Ramos (cell line): Measurements from ENCODE around the gene PITPNM1.
"Not testable (repeated sequence)": the region's sequence is repeated elsewhere in the genome, so short reads cannot be mapped to it uniquely, and the experiment has no call there.

Source experiments
- in situ Hi-C: fragments of 300-500 bp; cut with MboI; formaldehyde crosslinking; loops from one replicate; pipeline ENCODE4 v1.14.3; 2022; ENCODE audit warnings: low sequenced_read_pairs; ENCODE audit not compliant: unreplicated experiment

PITPNM1 gene

GRCh38 chr11:67523556-67524479 is 18.7 kb upstream of the PITPNM1 start:
- in situ Hi-C loops: no loop called here

- in situ Hi-C loops: no loop called here
Measured at GRCh38 chr11:67522844-67523555, 17.8 kb upstream of the PITPNM1 start, which contains the start of gene CABP2. Gene CABP2, minus strand, starts transcription at chr11:67523446. Its CDS starts 120 bp downstream, at chr11:67523326.

GRCh38 chr11:67522338-67522737 is 17.2 kb upstream of the PITPNM1 start:
- in situ Hi-C loops: no loop called here

GRCh38 chr11:67521924-67522323 is 16.8 kb upstream of the PITPNM1 start:
- in situ Hi-C loops: no loop called here

DNA sequence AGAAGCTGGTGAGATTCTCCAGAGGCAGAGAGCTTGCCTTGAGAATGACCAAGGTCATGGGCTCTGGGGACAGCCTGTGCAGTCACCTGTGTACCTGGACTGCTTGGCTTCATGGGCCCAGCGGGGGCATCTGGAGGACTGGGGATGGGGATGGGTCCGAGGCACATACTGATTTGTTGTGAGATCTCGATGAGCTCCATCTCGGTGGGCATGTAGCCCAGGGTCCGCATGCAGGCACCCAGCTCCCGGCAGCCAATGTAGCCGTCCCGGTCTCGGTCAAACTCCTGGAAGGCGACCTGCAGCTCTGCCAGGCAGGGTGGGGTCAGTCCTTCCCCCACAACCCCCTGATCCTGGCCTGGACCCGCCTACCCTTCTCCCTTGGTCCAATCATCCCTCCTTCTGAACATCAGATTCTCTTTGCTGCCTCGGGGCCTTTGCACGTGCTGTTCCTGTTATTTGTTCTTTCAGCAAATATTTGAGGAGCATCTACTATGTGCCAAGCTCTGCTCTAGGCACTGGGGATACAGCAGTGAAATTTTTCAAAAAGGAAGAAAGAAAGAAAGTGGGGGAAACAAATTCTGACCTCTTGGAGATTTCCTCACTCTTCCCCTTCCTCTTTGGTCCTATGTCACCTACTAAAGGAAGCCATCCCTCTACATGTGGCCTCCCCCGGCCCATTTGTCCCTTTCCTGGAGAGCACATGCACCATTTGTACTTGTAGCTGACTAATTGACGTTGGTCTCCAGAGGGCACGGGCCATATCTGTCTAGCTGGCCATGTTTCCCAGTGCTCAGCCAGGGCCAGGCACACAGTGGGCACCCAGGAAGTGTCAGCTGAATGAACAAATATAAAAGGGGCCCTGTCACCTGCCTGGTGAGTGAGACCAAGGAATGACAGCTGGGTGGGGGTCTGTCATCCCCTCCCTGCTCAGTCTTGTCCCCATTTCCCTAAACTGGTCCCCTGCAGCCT is 16.0 kb upstream of the PITPNM1 start:
- in situ Hi-C loops: no loop called here

DNA sequence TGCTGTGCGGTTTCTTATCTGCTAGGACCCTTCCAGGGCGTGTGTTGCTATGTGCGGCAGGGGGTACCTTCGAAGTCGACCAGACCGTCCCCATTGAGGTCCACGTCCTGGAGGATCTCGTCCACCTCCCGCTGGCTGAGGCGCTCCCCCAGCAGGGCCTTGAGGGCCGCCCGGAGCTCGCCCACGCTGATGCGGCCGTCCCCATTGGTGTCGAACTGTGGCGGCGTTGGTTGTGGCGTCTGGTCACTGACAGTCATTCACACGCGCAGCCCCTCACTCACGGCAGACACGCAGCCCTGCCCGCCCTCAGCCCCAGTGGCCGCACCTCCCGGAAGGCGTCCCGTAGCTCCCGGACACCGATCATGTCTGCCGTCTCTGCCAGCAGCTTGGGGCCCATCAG is 14.6 kb upstream of the PITPNM1 start:
- in situ Hi-C loops: no loop called here

DNA sequence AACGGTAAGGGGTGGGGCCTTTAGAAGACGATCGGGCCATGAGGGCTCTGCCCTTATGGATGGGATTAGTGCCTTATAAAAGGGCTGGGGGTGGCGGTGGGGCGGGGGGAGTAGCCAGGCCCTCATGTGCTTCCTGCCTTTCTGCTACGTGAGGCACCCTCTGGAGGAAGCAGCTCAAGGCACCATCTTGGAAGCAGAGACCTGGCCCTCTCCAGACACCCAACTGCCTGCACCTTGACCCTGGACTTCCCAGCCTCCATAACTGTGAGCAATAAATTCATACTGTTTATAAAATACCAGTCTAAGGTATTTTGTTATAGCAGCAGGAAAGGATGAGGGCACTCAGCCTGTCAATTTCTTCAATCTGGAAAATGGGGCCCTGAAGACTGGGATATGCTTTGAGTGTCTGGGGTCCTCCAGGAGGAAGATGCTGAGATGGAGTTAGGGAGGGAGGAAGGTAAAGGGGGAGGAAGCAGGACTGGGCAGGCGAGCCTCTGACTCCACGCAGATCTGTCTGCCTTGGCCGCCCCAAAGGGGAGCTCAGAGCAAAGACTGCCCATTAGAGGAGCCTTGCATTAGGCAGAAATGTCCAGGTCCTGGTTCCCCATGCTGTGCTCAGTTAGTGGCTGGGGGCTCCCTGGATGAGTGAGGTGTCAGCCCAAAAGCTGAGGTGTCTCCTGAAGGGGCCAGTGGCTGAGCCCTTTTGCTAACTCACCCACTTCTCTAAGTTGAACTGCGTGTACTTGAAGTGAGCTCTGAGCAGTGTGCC is 12.8 kb upstream of the PITPNM1 start:
- in situ Hi-C loops: no loop called here

DNA sequence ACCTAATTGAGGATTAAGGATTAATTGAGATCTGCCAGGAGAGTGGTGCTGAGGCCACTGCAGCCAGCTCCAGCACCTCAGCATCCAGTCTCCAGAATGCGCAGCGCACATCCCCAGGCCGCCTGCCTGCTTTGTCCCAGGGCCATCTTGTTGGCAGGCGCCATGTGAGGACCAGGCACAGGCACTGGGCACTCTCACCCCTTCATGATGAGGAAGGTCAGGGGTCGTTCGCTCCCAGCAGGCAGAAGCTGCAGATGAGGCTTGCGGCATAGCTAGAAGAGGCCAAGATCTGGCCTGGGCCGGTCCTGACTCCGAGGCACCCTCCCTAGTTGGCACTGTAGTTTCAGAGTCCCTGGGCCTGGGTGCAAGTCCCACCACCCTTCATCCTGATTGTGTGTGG is 11.6 kb upstream of the PITPNM1 start:
- in situ Hi-C loops: no loop called here

GRCh38 chr11:67514116-67514515 is 9.0 kb upstream of the PITPNM1 start:
- in situ Hi-C loops: no loop called here

GRCh38 chr11:67511558-67511957 is 6.4 kb upstream of the PITPNM1 start:
- in situ Hi-C loops: not testable (repeated sequence)

- in situ Hi-C loops: no loop called here
Measured at GRCh38 chr11:67510023-67510345, 4.8 kb upstream of the PITPNM1 start.

DNA sequence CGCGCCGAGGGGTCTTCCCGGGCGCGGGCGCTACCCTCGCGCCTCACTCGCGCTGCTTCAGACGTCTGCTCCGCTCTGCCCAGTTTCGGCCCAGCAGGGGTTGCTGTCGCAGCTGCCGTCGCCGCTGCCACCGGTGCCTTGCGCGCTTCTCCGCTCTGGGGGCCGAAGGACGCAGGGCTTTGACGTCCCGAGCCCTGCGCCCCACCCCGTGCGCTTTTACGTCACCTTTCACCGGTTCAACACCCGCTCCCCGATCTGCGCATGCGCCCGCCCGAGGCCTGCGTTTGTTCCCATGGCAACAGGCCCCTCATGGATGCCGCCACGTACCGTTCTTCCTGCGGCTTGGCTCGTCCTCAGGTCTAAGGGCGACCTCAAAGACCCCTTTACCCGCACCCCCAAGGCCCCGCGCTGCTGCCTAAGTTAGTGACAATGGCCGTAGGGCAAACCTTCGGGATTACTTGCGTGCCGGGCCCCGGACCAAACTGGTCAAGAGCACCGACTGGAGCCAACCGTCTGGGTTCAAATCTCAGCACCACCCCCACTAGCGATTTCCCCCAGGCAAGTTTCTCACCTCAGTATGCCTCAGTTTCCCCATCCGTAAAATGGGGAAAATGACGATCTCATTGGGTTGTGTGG is 3.4 kb upstream of the PITPNM1 start:
- in situ Hi-C loops: no loop called here

GRCh38 chr11:67507864-67508485 is 2.8 kb upstream of the PITPNM1 start, which contains the start of gene CDK2AP2:
Gene CDK2AP2, minus strand, starts transcription at chr11:67508162. Its CDS starts 80 bp downstream, at chr11:67508082.
- in situ Hi-C loops: no loop called here

DNA sequence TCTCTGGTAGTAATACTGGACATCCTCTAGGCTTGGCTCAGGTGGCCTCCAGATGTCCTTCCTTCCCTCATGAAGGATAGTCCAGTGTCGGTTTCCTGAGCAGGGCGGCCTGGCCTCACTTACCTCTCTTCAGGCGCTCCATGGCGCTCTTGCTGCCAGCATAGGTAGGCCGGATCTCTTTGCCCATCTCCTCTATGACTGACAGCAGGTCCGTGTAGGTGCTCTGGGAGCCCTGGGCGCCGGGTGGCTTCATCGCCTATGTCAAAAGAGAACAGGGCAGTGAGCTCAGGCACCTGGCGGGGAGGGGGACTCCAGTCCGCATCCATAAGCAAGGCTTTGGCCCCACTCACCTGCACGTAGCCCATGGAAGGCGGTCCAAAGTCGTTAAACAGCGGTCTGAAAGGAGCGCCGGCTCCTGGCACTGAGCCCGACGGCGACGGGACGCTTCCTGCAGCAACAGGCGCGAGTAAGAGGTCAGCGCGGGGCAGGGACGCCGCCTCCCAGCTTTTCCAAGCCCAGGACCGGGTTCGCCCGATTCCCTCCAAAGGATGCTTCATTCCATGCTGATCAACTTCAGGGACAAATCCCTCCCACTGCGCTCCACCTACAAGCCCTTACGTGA is 2.2 kb upstream of the PITPNM1 start:
- in situ Hi-C loops: no loop called here

DNA sequence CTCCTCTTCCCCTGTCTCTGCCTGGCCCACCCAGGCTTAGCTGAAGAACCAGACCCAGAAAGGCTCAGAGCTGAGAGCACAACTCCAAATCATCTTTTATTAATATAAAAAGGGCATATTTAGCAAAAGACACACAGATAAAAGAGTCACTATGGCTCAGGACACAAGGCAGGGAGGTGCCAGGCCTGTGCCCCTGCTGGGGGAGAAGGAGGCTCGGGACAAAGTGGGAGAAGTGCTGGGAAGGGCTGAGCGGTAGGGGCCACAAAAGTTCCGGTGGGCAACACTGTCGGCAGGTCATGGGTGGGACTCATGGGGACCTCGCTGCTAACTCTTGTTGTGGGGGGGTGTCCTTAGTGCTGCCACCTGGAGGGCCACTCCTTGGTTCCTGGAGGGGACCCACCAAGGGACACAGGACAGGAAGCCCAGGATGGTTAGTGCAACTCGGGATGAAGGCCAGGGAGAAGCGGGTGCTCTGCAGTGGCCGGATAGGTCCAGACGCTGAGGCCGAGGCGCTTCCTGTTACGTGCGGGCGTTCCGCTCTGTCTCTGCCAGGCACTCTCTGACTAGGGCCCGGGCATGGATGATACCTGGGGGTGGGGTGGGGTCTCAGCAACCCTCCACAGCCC is 1.4 kb upstream of the PITPNM1 start:
- in situ Hi-C loops: no loop called here

GRCh38 chr11:67505605-67506396 is 638 bp upstream of the PITPNM1 start:
- in situ Hi-C loops: no loop called here
